Thyroid gland (tissue), 4 donors: Measurements from ENCODE around the gene SESN1.

Experiments used
- POLR2A ChIP-seq, 2 donors: fragments of 450-650 bp; IDR thresholded peaks; one replicate each; pipeline ENCODE4 v1.6.1; 2017; ENCODE audit warnings: antibody characterized with exemption in 2 of 2, mild to moderate bottlenecking in 2 of 2, moderate library complexity in 1 of 2
- TF ChIP-seq, protein P1 (sequence below), 6 experiments: fragments of 200-600 bp in 3 of 6; fragments of 450-650 bp in 3 of 6; sonication (generic) in 3 of 6; IDR thresholded peaks; one replicate each; pipeline ENCODE4 v1.5.1; 2016 to 2019; ENCODE audit warnings: antibody characterized with exemption in 6 of 6, mild to moderate bottlenecking in 2 of 6, inconsistent platforms in 1 of 6, moderate library complexity in 1 of 6

DNA sequence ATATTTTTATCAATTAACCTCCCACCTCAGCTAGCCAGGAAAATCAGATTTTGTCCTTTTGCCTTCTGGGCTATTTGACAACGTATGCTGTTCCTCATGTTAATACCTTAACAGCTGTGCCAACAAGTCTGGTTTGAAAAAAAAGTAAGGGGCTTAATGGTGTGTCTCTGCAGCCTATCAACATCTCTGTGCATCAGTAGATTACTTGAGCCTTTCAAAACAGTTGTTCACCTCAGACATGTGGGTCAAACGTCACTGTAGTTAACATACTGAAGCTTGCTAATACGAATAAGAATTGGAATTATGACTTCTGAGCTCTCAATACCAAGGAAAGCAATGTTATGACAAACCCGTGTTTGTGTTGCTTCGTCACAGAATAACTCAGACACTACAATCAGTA is 23.7 kb upstream of the SESN1 start:
- TF ChIP-seq, protein P1, sequence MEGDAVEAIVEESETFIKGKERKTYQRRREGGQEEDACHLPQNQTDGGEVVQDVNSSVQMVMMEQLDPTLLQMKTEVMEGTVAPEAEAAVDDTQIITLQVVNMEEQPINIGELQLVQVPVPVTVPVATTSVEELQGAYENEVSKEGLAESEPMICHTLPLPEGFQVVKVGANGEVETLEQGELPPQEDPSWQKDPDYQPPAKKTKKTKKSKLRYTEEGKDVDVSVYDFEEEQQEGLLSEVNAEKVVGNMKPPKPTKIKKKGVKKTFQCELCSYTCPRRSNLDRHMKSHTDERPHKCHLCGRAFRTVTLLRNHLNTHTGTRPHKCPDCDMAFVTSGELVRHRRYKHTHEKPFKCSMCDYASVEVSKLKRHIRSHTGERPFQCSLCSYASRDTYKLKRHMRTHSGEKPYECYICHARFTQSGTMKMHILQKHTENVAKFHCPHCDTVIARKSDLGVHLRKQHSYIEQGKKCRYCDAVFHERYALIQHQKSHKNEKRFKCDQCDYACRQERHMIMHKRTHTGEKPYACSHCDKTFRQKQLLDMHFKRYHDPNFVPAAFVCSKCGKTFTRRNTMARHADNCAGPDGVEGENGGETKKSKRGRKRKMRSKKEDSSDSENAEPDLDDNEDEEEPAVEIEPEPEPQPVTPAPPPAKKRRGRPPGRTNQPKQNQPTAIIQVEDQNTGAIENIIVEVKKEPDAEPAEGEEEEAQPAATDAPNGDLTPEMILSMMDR (IDR thresholded peaks at IDR 0.05): no peak
- no peak for TF ChIP-seq POLR2A (IDR thresholded peaks at IDR 0.05)
